ENCODE measurements around the gene CCDC148. TPM values are rescaled to one million over a fixed set of nuclear protein-coding genes. Genes with fewer than 3 reads are reported as not detected.

CCDC148 gene
- total and polyA plus RNA-seq, 2 experiments from 2014 or later: 0.64 to 0.86 TPM

- WGBS, 2 experiments (ENCODE audit: low coverage in 1 of 2, low lambda C conversion rate in 2 of 2, missing lambda C conversion rate in 2 of 2): 100% methylated on average over 1 of the region's 1 CpG
- H3K9me3 ChIP-seq (ENCODE audit: low read depth): no peaks in the 10 kb centered on the region
- no peak for DNase-seq
- H3K9ac ChIP-seq: no peak overlapping the region
- no peaks in the 10 kb centered on the region for H4K20me1 ChIP-seq (ENCODE audit: insufficient read depth)
- H3K4me1 ChIP-seq (ENCODE audit: insufficient read depth): peaks cover 69% of the 10 kb centered on the region
- no peaks in the 10 kb centered on the region for H3K9me2 ChIP-seq (ENCODE audit: insufficient read depth)
- H3K27ac ChIP-seq: no peak overlapping the region
- TF ChIP-seq EZH2 (IDR thresholded peaks at IDR 0.05; ENCODE audit: insufficient read depth, poor library complexity, severe bottlenecking): no peak
- no peak for TF ChIP-seq EZH2phosphoT487 (IDR thresholded peaks at IDR 0.05; ENCODE audit: insufficient read depth, low read depth)
- no peaks in the 10 kb centered on the region for H3K36me3 ChIP-seq (ENCODE audit: low read depth)
- H3K4me2 ChIP-seq (ENCODE audit: unreplicated experiment): no peak overlapping the region
- H3K27me3 ChIP-seq (replicated peaks; ENCODE audit: insufficient read depth): no peaks in the 10 kb centered on the region
- no peak overlapping the region for H3K4me3 ChIP-seq
- no peak overlapping the region for H2AFZ ChIP-seq
- H3F3A ChIP-seq (ENCODE audit: insufficient read depth): peaks cover 51% of the 10 kb centered on the region
- H3K79me2 ChIP-seq (ENCODE audit: insufficient read depth): peaks cover 69% of the 10 kb centered on the region
- in situ Hi-C loops (cut with MboI): no loop called here
These were observed 44.7 kb upstream of the CCDC148 start for GRCh38 chr2:158501301-158501700.

- H3K9me3 ChIP-seq (ENCODE audit: low read depth): no peaks in the 10 kb centered on the region
- in situ Hi-C loops (cut with MboI): no loop called here
- H3K27me3 ChIP-seq (replicated peaks; ENCODE audit: insufficient read depth): no peaks in the 10 kb centered on the region
- H3F3A ChIP-seq (ENCODE audit: insufficient read depth): peaks cover 51% of the 10 kb centered on the region
- DNase-seq: no peak
- no peak overlapping the region for H3K9ac ChIP-seq
- TF ChIP-seq EZH2 (IDR thresholded peaks at IDR 0.05; ENCODE audit: insufficient read depth, poor library complexity, severe bottlenecking): no peak
- no peak for TF ChIP-seq EZH2phosphoT487 (IDR thresholded peaks at IDR 0.05; ENCODE audit: insufficient read depth, low read depth)
- H3K4me3 ChIP-seq: no peak overlapping the region
- peaks cover 66% of the 10 kb centered on the region for H3K79me2 ChIP-seq (ENCODE audit: insufficient read depth)
- H3K27ac ChIP-seq: no peak overlapping the region
- WGBS, 2 experiments (ENCODE audit: low coverage in 1 of 2, low lambda C conversion rate in 2 of 2, missing lambda C conversion rate in 2 of 2): 87% methylated on average over 2 of the region's 2 CpGs
- no peak overlapping the region for H2AFZ ChIP-seq
- H3K4me2 ChIP-seq (ENCODE audit: unreplicated experiment): no peak overlapping the region
- no peaks in the 10 kb centered on the region for H3K36me3 ChIP-seq (ENCODE audit: low read depth)
- peaks cover 73% of the 10 kb centered on the region for H3K4me1 ChIP-seq (ENCODE audit: insufficient read depth)
- no peaks in the 10 kb centered on the region for H4K20me1 ChIP-seq (ENCODE audit: insufficient read depth)
- no peaks in the 10 kb centered on the region for H3K9me2 ChIP-seq (ENCODE audit: insufficient read depth)
These were observed 43.8 kb upstream of the CCDC148 start for GRCh38 chr2:158500333-158500732.

- Histone ChIP-seq H4K20me1 (ENCODE audit: insufficient read depth) (no peaks in the 10 kb centered on the region), H3K4me2 (ENCODE audit: unreplicated experiment) (no peak overlapping the region), H3K36me3 (ENCODE audit: low read depth) (no peaks in the 10 kb centered on the region), H3F3A (ENCODE audit: insufficient read depth) (peaks cover 51% of the 10 kb centered on the region), H2AFZ (no peak overlapping the region), H3K79me2 (ENCODE audit: insufficient read depth) (peaks cover 65% of the 10 kb centered on the region), H3K9me2 (ENCODE audit: insufficient read depth) (no peaks in the 10 kb centered on the region), H3K9me3 (ENCODE audit: low read depth) (no peaks in the 10 kb centered on the region), H3K27ac (no peak overlapping the region), H3K9ac (no peak overlapping the region), H3K4me3 (no peak overlapping the region), H3K4me1 (ENCODE audit: insufficient read depth) (peaks cover 75% of the 10 kb centered on the region), H3K27me3 (replicated peaks; ENCODE audit: insufficient read depth) (no peaks in the 10 kb centered on the region)
- 77% methylated on average over 2 of the region's 2 CpGs for WGBS, 2 experiments (ENCODE audit: low coverage in 1 of 2, low lambda C conversion rate in 2 of 2, missing lambda C conversion rate in 2 of 2)
- DNase-seq: no peak
- no peak for TF ChIP-seq EZH2 (IDR thresholded peaks at IDR 0.05; ENCODE audit: insufficient read depth, poor library complexity, severe bottlenecking)
- no peak for TF ChIP-seq EZH2phosphoT487 (IDR thresholded peaks at IDR 0.05; ENCODE audit: insufficient read depth, low read depth)
- in situ Hi-C loops (cut with MboI): no loop called here
These were observed 42.8 kb upstream of the CCDC148 start for GRCh38 chr2:158499383-158499782.

GRCh38 chr2:158498749-158499136 lies 42.2 kb upstream of the CCDC148 start:
- no peak overlapping the region for H3K4me2 ChIP-seq (ENCODE audit: unreplicated experiment)
- no peak for DNase-seq
- TF ChIP-seq EZH2phosphoT487 (IDR thresholded peaks at IDR 0.05; ENCODE audit: insufficient read depth, low read depth) (no peak), EZH2 (IDR thresholded peaks at IDR 0.05; ENCODE audit: insufficient read depth, poor library complexity, severe bottlenecking) (no peak)
- no peak overlapping the region for H2AFZ ChIP-seq
- no peaks in the 10 kb centered on the region for H3K9me3 ChIP-seq (ENCODE audit: low read depth)
- H3K79me2 ChIP-seq (ENCODE audit: insufficient read depth): peaks cover 66% of the 10 kb centered on the region
- peaks cover 76% of the 10 kb centered on the region for H3K4me1 ChIP-seq (ENCODE audit: insufficient read depth)
- no peak overlapping the region for H3K9ac ChIP-seq
- in situ Hi-C loops (cut with MboI): no loop called here
- peaks cover 51% of the 10 kb centered on the region for H3F3A ChIP-seq (ENCODE audit: insufficient read depth)
- H3K27ac ChIP-seq: peak overlapping the region; percentile 20
- 98 to 100% methylated on average over 3 of the region's 3 CpGs for WGBS, 2 experiments (ENCODE audit: low coverage in 1 of 2, low lambda C conversion rate in 2 of 2, missing lambda C conversion rate in 2 of 2)
- H3K36me3 ChIP-seq (ENCODE audit: low read depth): no peaks in the 10 kb centered on the region
- H3K27me3 ChIP-seq (replicated peaks; ENCODE audit: insufficient read depth): no peaks in the 10 kb centered on the region
- no peak overlapping the region for H3K4me3 ChIP-seq
- H4K20me1 ChIP-seq (ENCODE audit: insufficient read depth): no peaks in the 10 kb centered on the region
- H3K9me2 ChIP-seq (ENCODE audit: insufficient read depth): no peaks in the 10 kb centered on the region

Measured in GM23248 (cell line).